Trophoblast cell (in vitro differentiated cells and primary cell): ENCODE measurements around the gene CDK1.

Experiments used
- DNase-seq, 2 donors: peaks; one replicate each; pipeline ENCODE4 v3.0.0-alpha.2; 2016
- H2AFZ ChIP-seq: 2 replicates; pipeline ENCODE4 v1.6.1; 2013; ENCODE audit warnings: low read length, moderate library complexity, mild to moderate bottlenecking; ENCODE audit not compliant: insufficient read depth, poor library complexity
- H2AK5ac ChIP-seq: 2 replicates; pipeline ENCODE4 v1.6.1; 2013; ENCODE audit warnings: mild to moderate bottlenecking, low read length
- H2BK120ac ChIP-seq: 2 replicates; pipeline ENCODE4 v1.6.1; 2013; ENCODE audit warnings: low read length, mild to moderate bottlenecking, moderate library complexity; ENCODE audit not compliant: insufficient read depth, poor library complexity
- H2BK12ac ChIP-seq: 2 replicates; pipeline ENCODE4 v1.6.1; 2013; ENCODE audit warnings: mild to moderate bottlenecking, low read length, moderate library complexity
- H2BK5ac ChIP-seq: 2 replicates; pipeline ENCODE4 v1.6.1; 2013; ENCODE audit warnings: low read length, low read depth, moderate library complexity, mild to moderate bottlenecking; ENCODE audit not compliant: poor library complexity
- H3K14ac ChIP-seq: 2 replicates; pipeline ENCODE4 v1.6.1; 2013; ENCODE audit warnings: mild to moderate bottlenecking, low read length
- H3K18ac ChIP-seq: 2 replicates; pipeline ENCODE4 v1.6.1; 2013; ENCODE audit warnings: mild to moderate bottlenecking, low read length
- H3K23ac ChIP-seq: 2 replicates; pipeline ENCODE4 v1.6.1; 2013; ENCODE audit warnings: low read length
- H3K27ac ChIP-seq: 2 replicates; pipeline ENCODE4 v1.5.1; 2013; ENCODE audit warnings: low read depth, mild to moderate bottlenecking, inconsistent platforms, low read length, moderate library complexity
- H3K27me3 ChIP-seq: 2 replicates; pipeline ENCODE4 v1.6.1; 2013; ENCODE audit warnings: inconsistent platforms, mild to moderate bottlenecking, low read length, moderate library complexity; ENCODE audit not compliant: insufficient read depth
- H3K36me3 ChIP-seq, 2 experiments: 1 replicate in 1 of 2; 2 replicates in 1 of 2; pipeline ENCODE4 v1.6.1; 2013; ENCODE audit warnings: low read length in 2 of 2, mild to moderate bottlenecking in 2 of 2, moderate library complexity in 1 of 2; ENCODE audit not compliant: insufficient read depth in 2 of 2, control insufficient read depth in 1 of 2
- H3K4ac ChIP-seq: 2 replicates; pipeline ENCODE4 v1.6.1; 2013; ENCODE audit warnings: low read depth, mild to moderate bottlenecking, low read length, moderate library complexity
- H3K4me1 ChIP-seq, 2 experiments: 1 replicate in 1 of 2; 2 replicates in 1 of 2; pipeline ENCODE4 v1.6.1; 2013; ENCODE audit warnings: low read length in 2 of 2, mild to moderate bottlenecking in 2 of 2, moderate library complexity in 1 of 2; ENCODE audit not compliant: insufficient read depth in 2 of 2, control insufficient read depth in 1 of 2
- H3K4me2 ChIP-seq: 2 replicates; pipeline ENCODE4 v1.6.1; 2013; ENCODE audit warnings: inconsistent platforms, mild to moderate bottlenecking, low read length, moderate library complexity
- H3K4me3 ChIP-seq: 2 replicates; pipeline ENCODE4 v1.5.1; 2013; ENCODE audit warnings: mild to moderate bottlenecking, low read depth, low read length, inconsistent platforms
- H3K79me1 ChIP-seq: one replicate; pipeline ENCODE4 v1.6.1; 2013; ENCODE audit warnings: low read length
- H3K79me2 ChIP-seq: 2 replicates; pipeline ENCODE4 v1.6.1; 2013; ENCODE audit warnings: low read length, mild to moderate bottlenecking; ENCODE audit not compliant: control insufficient read depth, insufficient read depth, poor library complexity
- H3K9ac ChIP-seq: 2 replicates; pipeline ENCODE4 v1.6.1; 2013; ENCODE audit warnings: mild to moderate bottlenecking, low read length
- H3K9me3 ChIP-seq: 2 replicates; pipeline ENCODE4 v1.6.1; 2013; ENCODE audit warnings: low read depth, mild to moderate bottlenecking, control low read depth, inconsistent platforms, low read length; ENCODE audit not compliant: insufficient read depth
- H4K12ac ChIP-seq: 2 replicates; pipeline ENCODE4 v1.6.1; 2013; ENCODE audit warnings: low read depth, mild to moderate bottlenecking, low read length, moderate library complexity
- H4K8ac ChIP-seq: 2 replicates; pipeline ENCODE4 v1.6.1; 2013; ENCODE audit warnings: low read depth, mild to moderate bottlenecking, low read length, moderate library complexity
- H4K91ac ChIP-seq: one replicate; pipeline ENCODE4 v1.6.1; 2013; ENCODE audit warnings: low read depth, mild to moderate bottlenecking, low read length, moderate library complexity
- WGBS: extraction: QIAGEN DNeasy Blood & Tissue Kit; methylation state at CpG from one replicate; pipeline ENCODE4 v1.1.7; 2013; ENCODE audit warnings: missing lambda C conversion rate; ENCODE audit not compliant: insufficient read length, insufficient coverage; ENCODE audit errors: extremely low coverage; 5-methylcytosine and 5-hydroxymethylcytosine counted together

Gene CDK1

DNA sequence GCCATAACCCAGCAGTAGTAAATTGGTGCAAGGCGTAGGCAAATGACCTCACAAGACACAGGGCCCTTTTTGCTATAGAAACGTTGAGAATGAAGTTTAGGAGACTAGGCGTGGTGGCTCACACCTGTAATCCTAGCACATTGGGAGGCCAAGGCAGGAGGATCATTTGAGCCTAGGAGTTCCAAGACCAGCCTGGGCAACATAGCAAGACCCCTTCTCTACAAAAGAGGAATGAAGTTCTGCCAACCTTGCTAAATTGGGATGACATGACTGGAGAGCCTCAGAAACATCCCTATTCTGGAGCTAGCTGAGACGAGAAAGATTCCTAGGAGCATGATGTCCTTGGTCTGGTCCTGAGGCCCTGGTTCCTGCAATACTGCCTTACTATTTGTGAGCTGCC, 20.6 kb downstream of the CDK1 start:
- Histone ChIP-seq H4K8ac (no peak overlapping the region), H3K79me1 (no peaks in the 10 kb centered on the region), H3K36me3 (peaks cover 2 to 4% of the 10 kb centered on the region in 2 experiments), H3K79me2 (no peaks in the 10 kb centered on the region), H3K4me2 (no peak overlapping the region), H3K9me3 (no peaks in the 10 kb centered on the region), H3K4me3 (no peak overlapping the region), H2BK5ac (no peak overlapping the region), H3K4ac (no peak overlapping the region), H2BK120ac (no peak overlapping the region), H4K91ac (no peak overlapping the region), H2AFZ (no peak overlapping the region), H3K27ac (no peak overlapping the region), H3K4me1 (no peaks in the 10 kb centered on the region), H3K9ac (no peak overlapping the region), H2AK5ac (no peak overlapping the region), H3K14ac (no peak overlapping the region), H2BK12ac (no peak overlapping the region), H3K27me3 (no peaks in the 10 kb centered on the region), H4K12ac (no peak overlapping the region), H3K23ac (no peak overlapping the region), H3K18ac (no peak overlapping the region)
- no peak for DNase-seq
- WGBS: no CpG with 5 or more reads among the region's 4 CpGs

DNA sequence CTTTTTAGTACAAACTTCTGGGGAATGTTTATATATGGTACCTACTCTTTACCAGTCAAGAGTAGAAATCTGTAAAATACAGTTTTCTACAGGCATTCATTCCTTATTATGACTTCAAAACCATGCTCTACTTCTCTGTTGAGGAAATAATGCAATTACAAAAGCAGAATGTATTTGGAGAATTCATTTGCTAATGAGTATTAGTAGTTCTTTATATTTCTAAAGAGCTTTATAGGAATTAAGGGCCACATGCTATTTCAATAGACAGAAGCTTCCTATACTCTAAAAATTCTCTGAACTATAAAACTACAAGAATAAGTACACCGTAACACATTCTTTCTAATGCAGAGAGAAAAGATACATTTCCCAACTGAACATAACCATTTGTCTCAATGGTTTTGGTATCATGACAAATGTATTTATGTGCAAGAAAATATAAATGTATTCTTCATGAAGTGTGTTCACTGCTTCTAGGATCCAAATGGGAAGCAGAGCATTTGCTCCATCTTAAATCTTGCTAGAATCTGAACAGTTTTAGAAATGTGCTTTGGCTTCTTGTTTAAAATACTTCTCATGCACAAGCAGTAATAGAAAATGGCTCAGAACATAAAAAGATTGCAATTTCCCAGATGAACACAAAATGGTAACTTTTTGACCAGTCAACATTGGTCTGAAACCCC, 21.8 kb downstream of the CDK1 start:
- H3K4me2 ChIP-seq: no peak overlapping the region
- H2AFZ ChIP-seq: no peak overlapping the region
- H3K14ac ChIP-seq: no peak overlapping the region
- no peaks in the 10 kb centered on the region for H3K4me1 ChIP-seq
- peaks cover 2% of the 10 kb centered on the region in 2 experiments for H3K36me3 ChIP-seq
- no peak for DNase-seq
- H3K9ac ChIP-seq: no peak overlapping the region
- no peak overlapping the region for H2AK5ac ChIP-seq
- H3K79me1 ChIP-seq: no peaks in the 10 kb centered on the region
- no peak overlapping the region for H2BK120ac ChIP-seq
- H4K8ac ChIP-seq: no peak overlapping the region
- H3K27me3 ChIP-seq: no peaks in the 10 kb centered on the region
- H3K27ac ChIP-seq: no peak overlapping the region
- no peaks in the 10 kb centered on the region for H3K9me3 ChIP-seq
- no peak overlapping the region for H3K18ac ChIP-seq
- H3K23ac ChIP-seq: no peak overlapping the region
- WGBS: no CpG with 5 or more reads among the region's 1 CpG
- no peak overlapping the region for H4K91ac ChIP-seq
- H3K79me2 ChIP-seq: no peaks in the 10 kb centered on the region
- H3K4me3 ChIP-seq: no peak overlapping the region
- no peak overlapping the region for H2BK12ac ChIP-seq
- H3K4ac ChIP-seq: no peak overlapping the region
- no peak overlapping the region for H4K12ac ChIP-seq
- no peak overlapping the region for H2BK5ac ChIP-seq

DNA sequence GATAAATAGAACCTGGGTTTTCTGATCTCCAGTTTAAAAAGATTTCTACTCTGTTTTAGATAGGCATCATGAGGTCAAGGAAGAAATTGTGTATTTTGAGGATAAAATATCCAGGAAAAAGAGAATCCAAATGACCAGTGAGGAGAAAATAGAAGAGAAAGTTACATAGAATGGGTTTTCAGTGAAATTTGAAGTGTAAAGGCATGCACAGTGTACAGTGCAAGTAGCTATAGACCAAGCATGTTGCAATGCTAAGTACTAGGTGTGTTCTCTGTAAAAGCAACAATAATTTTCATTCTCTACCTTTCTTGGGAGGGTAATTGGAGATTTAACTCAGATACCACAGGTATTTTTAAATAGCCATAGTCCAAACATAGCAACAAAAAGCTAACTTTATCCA, 22.6 kb downstream of the CDK1 start:
- no peak overlapping the region for H3K23ac ChIP-seq
- H3K36me3 ChIP-seq: peaks cover 0 to 2% of the 10 kb centered on the region in 2 experiments
- no peak overlapping the region for H3K9ac ChIP-seq
- no peak overlapping the region for H3K4ac ChIP-seq
- no peak overlapping the region for H3K18ac ChIP-seq
- no peak overlapping the region for H2AK5ac ChIP-seq
- no peaks in the 10 kb centered on the region for H3K79me2 ChIP-seq
- H3K4me2 ChIP-seq: no peak overlapping the region
- no peak overlapping the region for H2BK120ac ChIP-seq
- H4K8ac ChIP-seq: no peak overlapping the region
- no peaks in the 10 kb centered on the region for H3K79me1 ChIP-seq
- H3K9me3 ChIP-seq: no peaks in the 10 kb centered on the region
- no peak overlapping the region for H2BK12ac ChIP-seq
- DNase-seq: no peak
- H3K4me3 ChIP-seq: no peak overlapping the region
- no peaks in the 10 kb centered on the region for H3K27me3 ChIP-seq
- no peaks in the 10 kb centered on the region for H3K4me1 ChIP-seq
- H4K91ac ChIP-seq: no peak overlapping the region
- H4K12ac ChIP-seq: no peak overlapping the region
- no peak overlapping the region for H3K27ac ChIP-seq
- no peak overlapping the region for H3K14ac ChIP-seq
- H2AFZ ChIP-seq: no peak overlapping the region
- H2BK5ac ChIP-seq: no peak overlapping the region

DNA sequence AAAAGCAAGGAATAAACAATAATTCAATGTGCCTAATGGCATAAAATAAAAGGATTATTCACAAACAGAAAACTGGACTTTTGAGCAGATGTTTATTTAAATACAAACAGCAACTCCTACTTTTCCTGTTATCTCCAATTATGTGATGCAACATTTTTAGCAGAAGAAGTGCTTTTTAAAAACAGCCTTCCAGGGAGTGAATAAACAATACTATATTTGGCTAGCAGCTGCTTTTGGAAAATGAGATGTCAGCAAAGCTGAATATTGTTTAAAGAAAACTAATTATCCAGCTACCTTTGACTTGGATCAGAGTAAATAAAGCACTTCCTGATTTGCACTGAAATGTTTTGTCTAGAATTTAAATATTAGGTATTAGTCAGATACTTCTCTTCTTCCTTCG, 23.2 kb downstream of the CDK1 start:
- Histone ChIP-seq H3K36me3 (peaks cover 0 to 2% of the 10 kb centered on the region in 2 experiments), H2AK5ac (no peak overlapping the region), H2AFZ (no peak overlapping the region), H3K23ac (no peak overlapping the region), H3K79me1 (no peaks in the 10 kb centered on the region), H3K9me3 (no peaks in the 10 kb centered on the region), H3K4me1 (no peaks in the 10 kb centered on the region), H3K79me2 (no peaks in the 10 kb centered on the region), H3K27me3 (no peaks in the 10 kb centered on the region), H3K4ac (no peak overlapping the region), H2BK5ac (no peak overlapping the region), H4K12ac (no peak overlapping the region), H3K27ac (no peak overlapping the region), H3K14ac (no peak overlapping the region), H3K18ac (no peak overlapping the region), H3K9ac (no peak overlapping the region), H4K8ac (no peak overlapping the region), H2BK12ac (no peak overlapping the region), H2BK120ac (no peak overlapping the region), H3K4me3 (no peak overlapping the region), H4K91ac (no peak overlapping the region), H3K4me2 (no peak overlapping the region)
- DNase-seq: no peak
- no CpG with 5 or more reads among the region's 1 CpG for WGBS
